GM19468 (cell line): ENCODE results near the gene MUSK.
"Not testable (repeated sequence)": the region's sequence is repeated elsewhere in the genome, so short reads cannot be mapped to it uniquely, and the experiment has no call there.

Experiments
- ATAC-seq: cut with Tn5 transposase; IDR thresholded peaks from one replicate; pipeline ENCODE4 v1.9.1; 2021; ENCODE audit warnings: mild to moderate bottlenecking, moderate library complexity, moderate number of reproducible peaks; ENCODE audit not compliant: unreplicated experiment; ENCODE audit errors: extremely low read depth

MUSK gene

DNA sequence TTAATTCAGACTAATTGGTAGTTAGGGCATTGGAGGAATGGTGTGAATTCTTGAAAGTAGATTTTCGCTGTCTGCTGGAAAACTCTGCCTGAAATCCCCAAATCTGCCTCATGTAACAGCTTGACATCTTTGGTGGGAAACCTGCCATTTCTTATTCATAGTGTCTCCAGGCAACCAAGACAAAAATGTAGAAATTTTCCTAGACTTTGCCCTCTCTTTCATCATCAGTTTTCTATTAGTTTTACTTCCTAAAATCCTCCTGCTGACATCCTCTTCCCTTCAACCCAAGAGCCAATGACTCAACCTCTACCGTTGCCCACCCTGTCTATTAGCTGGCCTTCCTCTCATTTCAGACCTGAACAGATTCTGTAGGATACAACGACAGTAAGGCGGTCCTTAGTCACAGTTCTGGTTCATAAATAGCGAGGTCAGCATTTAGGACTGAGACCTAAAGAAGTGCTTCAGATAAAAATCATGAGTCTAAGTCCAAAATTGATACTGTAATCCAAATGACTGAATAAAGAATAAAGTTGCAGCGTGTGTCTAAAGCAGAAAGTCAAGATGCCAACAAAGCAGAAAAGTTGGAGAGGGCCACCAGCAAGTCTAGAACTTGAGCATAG lies 133.9 kb downstream of the MUSK start:
- peak; percentile 47 for ATAC-seq

GRCh38 chr9:110807956-110808598 lies 139.5 kb downstream of the MUSK start:
- peak; percentile 30 for ATAC-seq

DNA sequence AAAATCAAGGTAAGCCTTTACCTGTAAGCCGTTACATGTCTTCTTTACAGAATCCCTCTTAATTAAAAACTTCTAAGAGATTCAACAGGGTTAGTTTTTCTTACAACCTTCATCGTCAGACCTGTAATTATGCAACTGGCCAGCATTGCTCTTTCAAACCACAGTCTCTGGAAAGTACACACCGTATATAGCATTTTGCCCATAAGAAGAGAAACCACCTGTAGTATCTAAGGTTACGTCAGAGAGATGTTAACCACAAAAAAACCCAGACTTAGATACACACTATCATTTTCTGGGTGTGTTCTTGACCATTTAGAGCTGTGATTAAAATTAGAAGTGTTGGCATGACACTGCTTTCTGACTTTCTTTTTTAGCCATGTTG lies 140.0 kb downstream of the MUSK start:
- ATAC-seq = peak; percentile 96

GRCh38 chr9:110809038-110809595 lies 140.5 kb downstream of the MUSK start:
- peak; percentile 8 for ATAC-seq

DNA sequence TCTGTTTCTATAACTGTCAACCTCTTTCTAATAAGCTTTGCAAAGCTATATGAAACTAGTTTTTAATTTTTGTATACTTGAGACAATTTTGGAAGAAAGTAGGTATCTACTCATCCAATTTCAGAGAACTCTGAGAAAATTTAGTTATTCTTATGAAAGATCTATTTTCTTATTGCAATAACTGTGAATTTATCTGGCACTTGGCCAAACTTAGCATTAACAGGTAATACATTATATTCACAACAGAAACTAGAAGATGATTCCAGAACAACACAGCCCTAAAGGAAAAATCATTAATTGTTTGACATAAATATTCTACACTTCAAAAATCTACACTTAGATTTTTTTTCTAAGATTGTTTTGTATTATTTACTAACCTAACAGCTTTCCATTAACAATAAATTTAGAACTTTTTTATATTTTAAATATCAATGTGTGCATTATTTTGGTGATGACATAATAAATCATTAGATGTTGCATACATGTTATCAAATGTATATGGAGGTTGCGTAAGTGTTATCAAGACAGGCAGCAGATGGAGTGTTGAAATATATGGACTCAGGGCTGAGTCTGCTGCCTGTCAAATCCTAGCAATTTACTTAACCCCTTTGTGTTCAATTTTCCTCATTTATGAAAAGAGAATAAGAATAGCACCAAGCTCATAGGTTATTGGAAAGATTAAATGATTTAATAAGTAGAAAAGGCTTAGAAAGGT lies 141.8 kb downstream of the MUSK start:
- no peak for ATAC-seq

- ATAC-seq = no peak
Observed at GRCh38 chr9:110812886-110813285, 144.3 kb downstream of the MUSK start.

DNA sequence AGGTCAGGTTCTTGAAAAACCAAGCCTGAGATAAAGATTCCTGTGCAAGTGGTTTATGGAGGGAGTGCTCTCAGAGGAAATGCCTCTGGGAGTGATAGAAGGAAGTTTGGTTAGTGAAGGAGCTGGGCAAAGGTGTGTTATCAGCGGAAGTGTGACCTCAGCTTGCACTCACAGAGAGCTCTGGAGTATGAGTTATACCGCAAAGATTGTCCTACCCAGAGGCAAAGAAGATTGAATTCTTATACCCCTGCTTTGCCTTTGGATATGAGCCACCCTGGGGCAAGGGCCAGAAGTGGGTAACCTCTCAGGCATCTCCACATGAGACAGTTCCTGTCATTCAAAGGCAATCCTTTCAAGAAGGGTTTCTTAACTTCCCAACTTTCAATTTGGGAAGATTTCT lies 145.6 kb downstream of the MUSK start:
- no peak for ATAC-seq

- no peak for ATAC-seq
Observed at GRCh38 chr9:110815361-110815760, 146.8 kb downstream of the MUSK start.

GRCh38 chr9:110820381-110820780 lies 151.8 kb downstream of the MUSK start:
- no peak for ATAC-seq

- ATAC-seq = peak; percentile 87
Observed at GRCh38 chr9:110821064-110821463, 152.5 kb downstream of the MUSK start.

GRCh38 chr9:110825129-110825528 lies 156.5 kb downstream of the MUSK start:
- not testable (repeated sequence) for ATAC-seq

GRCh38 chr9:110825950-110826349 lies 157.4 kb downstream of the MUSK start:
- no peak for ATAC-seq

DNA sequence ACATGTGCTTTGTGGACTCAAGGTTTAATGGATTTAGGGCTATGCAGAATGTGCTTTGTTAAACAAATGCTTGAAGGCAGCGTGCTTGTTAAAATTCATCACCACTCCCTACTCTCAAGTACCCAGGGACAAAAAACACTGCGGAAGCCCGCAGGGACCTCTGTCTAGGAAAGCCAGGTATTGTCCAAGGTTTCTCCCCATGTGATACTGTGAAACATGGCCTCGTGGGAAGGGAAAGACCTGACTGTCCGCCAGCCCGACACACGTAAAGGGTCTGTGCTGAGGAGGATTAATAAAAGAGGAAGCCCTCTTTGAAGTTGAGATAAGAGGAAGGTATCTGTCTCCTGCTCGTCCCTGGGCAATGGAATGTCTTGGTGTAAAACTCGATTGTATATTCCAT lies 157.8 kb downstream of the MUSK start:
- ATAC-seq = not testable (repeated sequence)

DNA sequence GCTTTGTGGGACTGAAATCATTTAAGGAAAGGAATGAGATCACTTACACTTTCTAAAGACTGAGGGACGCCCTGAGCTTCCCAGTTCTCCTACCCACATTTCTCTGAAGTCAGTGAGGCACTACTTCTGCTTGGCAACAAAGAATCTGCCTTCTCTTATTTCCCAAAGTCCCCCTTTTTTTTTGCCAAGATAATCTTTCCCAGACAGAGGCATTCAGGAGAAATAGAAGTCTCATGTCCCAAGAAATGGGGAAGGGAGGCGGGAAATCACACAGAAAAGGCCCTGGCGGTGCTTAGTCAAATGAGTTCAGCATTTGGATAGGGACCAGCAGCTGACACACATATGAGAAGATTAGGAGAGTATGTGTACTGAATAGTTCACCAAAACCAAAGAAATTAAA lies 159.7 kb downstream of the MUSK start:
- ATAC-seq = no peak

DNA sequence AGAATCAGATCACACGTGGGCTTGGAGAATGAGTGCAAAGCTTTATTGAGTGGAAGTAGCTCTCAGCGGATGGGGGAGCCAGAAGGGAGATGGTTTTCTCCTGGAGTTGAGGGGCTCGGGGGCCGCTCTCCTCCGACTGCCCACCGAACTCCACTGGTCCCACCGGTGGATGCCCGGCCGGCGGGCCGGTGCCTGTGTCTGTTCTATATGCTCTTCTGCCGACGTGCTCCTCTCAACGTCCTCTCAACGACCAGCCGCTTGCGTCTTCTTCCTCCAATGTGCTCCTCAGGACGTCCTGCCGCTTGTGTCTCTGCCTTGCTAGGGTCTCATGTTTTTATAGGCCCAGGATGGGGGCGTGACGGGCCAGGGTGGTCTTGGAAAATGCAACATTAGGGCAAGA lies 161.9 kb downstream of the MUSK start:
- no peak for ATAC-seq

GRCh38 chr9:110832926-110833325 lies 164.3 kb downstream of the MUSK start:
- no peak for ATAC-seq

DNA sequence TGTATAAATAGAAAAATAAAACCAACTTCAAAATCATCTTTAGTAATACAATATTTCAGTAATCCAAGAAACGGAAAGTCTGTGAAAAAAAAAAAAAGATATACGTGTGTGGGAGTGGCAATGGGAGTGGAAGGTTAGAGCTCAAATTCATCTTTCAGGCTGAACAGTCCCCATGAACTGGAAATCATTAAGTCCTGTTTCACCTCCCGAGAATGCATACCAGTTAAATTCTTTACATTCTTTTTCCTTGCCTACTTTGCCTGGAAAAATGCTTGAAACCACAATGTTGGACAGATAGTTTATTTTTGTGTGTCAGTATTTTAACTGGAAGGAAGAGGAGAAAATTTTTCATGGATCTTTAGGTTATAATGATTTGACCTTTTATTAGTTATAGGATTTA lies 166.8 kb downstream of the MUSK start:
- ATAC-seq = no peak

DNA sequence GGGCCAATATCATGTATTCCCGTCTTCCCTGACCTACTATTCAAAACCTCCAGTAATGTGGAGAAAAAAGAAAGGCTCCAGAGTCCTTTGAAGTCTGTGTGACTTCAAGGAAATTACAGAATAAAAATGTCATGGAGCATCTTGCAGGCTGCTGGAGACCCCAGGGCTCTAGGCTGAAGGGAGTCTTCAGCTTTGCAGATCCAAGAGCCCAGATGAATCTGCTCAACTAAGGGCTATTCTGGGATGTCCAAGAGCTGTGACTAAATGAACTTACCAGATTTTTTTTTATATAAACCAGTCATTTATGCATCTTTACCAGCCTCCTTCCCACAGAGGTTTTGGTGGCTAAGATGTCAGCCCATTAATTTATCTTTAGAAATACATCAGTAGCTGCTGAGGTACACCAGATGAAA lies 167.3 kb downstream of the MUSK start:
- ATAC-seq = no peak

DNA sequence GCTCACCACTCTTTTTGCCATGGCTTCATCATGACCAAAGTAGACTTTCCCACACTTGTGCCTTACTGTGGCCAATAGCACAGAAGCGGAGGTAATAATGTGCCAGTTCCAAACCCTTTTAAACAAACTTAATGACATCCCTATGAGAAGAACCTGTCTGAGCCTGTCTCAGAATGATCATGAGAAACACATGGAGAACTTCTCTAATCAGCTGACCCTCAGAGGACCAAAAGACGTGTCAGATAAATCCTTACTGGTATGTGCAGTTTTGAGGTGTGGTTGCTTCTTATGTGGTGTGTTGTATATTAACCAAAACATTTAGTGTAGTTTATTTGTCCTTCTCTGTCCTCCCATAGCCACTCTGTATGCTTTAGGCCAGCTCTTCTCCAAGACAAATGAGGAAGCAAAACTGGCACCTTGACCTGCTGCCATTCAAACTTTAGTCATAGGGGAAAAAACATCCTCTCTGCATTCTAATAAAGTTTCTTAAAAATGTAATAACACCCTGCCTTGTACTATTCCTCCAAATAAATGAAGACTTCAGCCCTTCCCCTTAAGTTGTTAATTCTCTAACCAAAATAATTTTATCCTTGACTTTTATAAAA lies 168.9 kb downstream of the MUSK start:
- no peak for ATAC-seq

GRCh38 chr9:110842169-110842568 lies 173.6 kb downstream of the MUSK start:
- no peak for ATAC-seq

DNA sequence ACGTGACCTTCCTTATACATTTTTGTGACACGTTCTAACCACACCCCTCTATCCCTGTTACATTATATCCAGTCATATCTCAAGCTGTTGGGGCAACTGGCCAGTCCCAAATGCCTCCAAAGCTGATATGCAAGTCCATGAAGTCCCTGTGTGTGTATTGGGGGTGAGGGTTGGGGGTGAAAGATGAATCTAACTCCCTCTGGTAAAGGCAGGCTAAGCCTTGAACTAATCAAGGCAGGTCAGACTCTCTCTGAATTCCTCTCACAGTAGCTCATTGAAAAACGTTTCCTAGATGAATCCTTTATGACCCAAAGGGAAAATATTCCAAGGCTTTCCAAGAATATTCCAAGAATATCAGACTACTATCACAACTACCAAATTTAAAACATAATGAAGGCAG lies 174.4 kb downstream of the MUSK start:
- ATAC-seq = no peak
